WTC11 (cell line): Measurements from ENCODE around the gene WLS. TPM values are rescaled to one million over a fixed set of nuclear protein-coding genes. Genes with fewer than 3 reads are reported as not detected.

ENCODE experiments used
- ATAC-seq: fragments of 200-7000 bp; cut with Tn5 transposase; 2 replicates; pipeline ENCODE4 v1.10.0; 2021; ENCODE audit warnings: mild to moderate bottlenecking, moderate library complexity
- CTCF ChIA-PET: fragments of 300-600 bp; sonication (Branson Sonifier 250); formaldehyde crosslinking; loops from one replicate; lab custom pipeline; 2021; ENCODE audit warnings: antibody characterized with exemption; lab: Charles Lee
- POLR2A ChIA-PET: fragments of 350-600 bp; sonication (Branson Sonifier 250); formaldehyde crosslinking; loops from one replicate; lab custom pipeline; 2021; ENCODE audit warnings: antibody characterized with exemption; lab: Charles Lee
- DNase-seq: peaks from one replicate; pipeline ENCODE4 v3.0.0; 2021; ENCODE audit warnings: low spot score
- H3K27ac Mint-ChIP-seq: 2 replicates; pipeline ENCODE4 v1.8.0; 2021; ENCODE audit warnings: mixed read lengths
- H3K27me3 Mint-ChIP-seq: 2 replicates; pipeline ENCODE4 v1.8.0; 2021; ENCODE audit warnings: low read depth, mild to moderate bottlenecking, moderate library complexity, mixed read lengths
- H3K36me3 Mint-ChIP-seq: 2 replicates; pipeline ENCODE4 v1.8.0; 2021; ENCODE audit warnings: mixed read lengths
- H3K4me1 Mint-ChIP-seq: 2 replicates; pipeline ENCODE4 v1.8.0; 2022; ENCODE audit warnings: mixed read lengths
- H3K4me3 Mint-ChIP-seq: 2 replicates; pipeline ENCODE4 v1.8.0; 2021; ENCODE audit warnings: mild to moderate bottlenecking, moderate library complexity, mixed read lengths
- H3K9me3 Mint-ChIP-seq: 2 replicates; pipeline ENCODE4 v1.8.0; 2021; ENCODE audit warnings: mixed read lengths
- ATF1 ChIP-seq: sonication (generic); formaldehyde crosslinking; IDR thresholded peaks from 2 replicates; pipeline ENCODE4 v1.8.1; 2023; ENCODE audit warnings: mild to moderate bottlenecking, moderate library complexity, missing genetic modification reagents
- CREM ChIP-seq: sonication (generic); formaldehyde crosslinking; IDR thresholded peaks from 2 replicates; pipeline ENCODE4 v1.8.1; 2022; ENCODE audit warnings: mild to moderate bottlenecking, missing genetic modification reagents, moderate library complexity
- E2F1 ChIP-seq: sonication (generic); formaldehyde crosslinking; IDR thresholded peaks from 2 replicates; pipeline ENCODE4 v1.8.0; 2022; ENCODE audit warnings: mild to moderate bottlenecking, missing genetic modification reagents
- ELF4 ChIP-seq: sonication (generic); formaldehyde crosslinking; IDR thresholded peaks from 2 replicates; pipeline ENCODE4 v1.8.1; 2022; ENCODE audit warnings: low read depth, mild to moderate bottlenecking, moderate library complexity, missing genetic modification reagents
- EMX1 ChIP-seq: fragments of 250-450 bp; sonication (Bioruptor Pico); IDR thresholded peaks from 2 replicates; pipeline ENCODE4 v1.8.0; 2021; ENCODE audit warnings: mild to moderate bottlenecking
- ERG ChIP-seq: fragments of 250-450 bp; sonication (Bioruptor Pico); IDR thresholded peaks from 2 replicates; pipeline ENCODE4 v1.8.0; 2021; ENCODE audit warnings: mild to moderate bottlenecking
- FOXP1 ChIP-seq: sonication (generic); formaldehyde crosslinking; IDR thresholded peaks from 2 replicates; pipeline ENCODE4 v1.8.0; 2022; ENCODE audit warnings: missing genetic modification reagents, mild to moderate bottlenecking, moderate library complexity, borderline replicate concordance
- GABPB1 ChIP-seq: sonication (generic); formaldehyde crosslinking; IDR thresholded peaks from 2 replicates; pipeline ENCODE4 v1.8.1; 2023; ENCODE audit warnings: mild to moderate bottlenecking, missing genetic modification reagents
- KAT7 ChIP-seq: sonication (generic); formaldehyde crosslinking; IDR thresholded peaks from 2 replicates; pipeline ENCODE4 v1.8.1; 2023; ENCODE audit warnings: missing genetic modification reagents, mild to moderate bottlenecking, borderline replicate concordance
- NFE2L1 ChIP-seq: sonication (generic); formaldehyde crosslinking; IDR thresholded peaks from 2 replicates; pipeline ENCODE4 v1.8.1; 2023; ENCODE audit warnings: missing genetic modification reagents
- NR2C2 ChIP-seq: sonication (generic); formaldehyde crosslinking; IDR thresholded peaks from 2 replicates; pipeline ENCODE4 v1.8.0; 2022; ENCODE audit warnings: mild to moderate bottlenecking, missing genetic modification reagents
- ZNF317 ChIP-seq: sonication (generic); formaldehyde crosslinking; IDR thresholded peaks from 2 replicates; pipeline ENCODE4 v1.8.1; 2023; ENCODE audit warnings: low read depth, mild to moderate bottlenecking, moderate library complexity, missing genetic modification reagents, borderline replicate concordance
- ZNF396 ChIP-seq: fragments of 250-450 bp; sonication (Bioruptor Pico); IDR thresholded peaks from 2 replicates; pipeline ENCODE4 v1.8.0; 2021; ENCODE audit warnings: mild to moderate bottlenecking, moderate library complexity, borderline replicate concordance
- ZNF416 ChIP-seq: fragments of 250-450 bp; sonication (Bioruptor Pico); IDR thresholded peaks from 2 replicates; pipeline ENCODE4 v1.9.0; 2021; ENCODE audit warnings: mild to moderate bottlenecking, inconsistent platforms
- ZNF512 ChIP-seq: sonication (generic); formaldehyde crosslinking; IDR thresholded peaks from 2 replicates; pipeline ENCODE4 v1.8.1; 2022; ENCODE audit warnings: missing genetic modification reagents, borderline replicate concordance
- ZNF671 ChIP-seq: fragments of 250-450 bp; sonication (Bioruptor Pico); IDR thresholded peaks from 2 replicates; pipeline ENCODE4 v1.8.0; 2021; ENCODE audit warnings: mild to moderate bottlenecking
- total RNA-seq: library from RNA; stranded (reverse); gene quantifications from 3 replicates; pipeline ENCODE4 v1.2.3, GENCODE V29; 2021

Gene WLS
- total RNA-seq, 1 experiment from 2014 or later, result 4.5 TPM

- TF ChIP-seq ZNF416 (CRISPR knock-in tag) (no peak), GABPB1 (CRISPR knock-in tag) (no peak), NFE2L1 (CRISPR knock-in tag) (no peak)
Measured at GRCh38 chr1:68185743-68186142, 46.6 kb downstream of the WLS start (continued).

- DNase-seq, result no peak
- POLR2A ChIA-PET, result interaction anchor here (0.6 kb wide), 1 partner anchor 122 kb away, joined by 7 read pairs; no protein-coding TSS in a partner anchor
- CTCF ChIA-PET, result no interaction called here
- Mint-ChIP-seq H3K9me3 (peaks cover 14% of the 10 kb centered on the region), H3K27ac (no peak overlapping the region)
- TF ChIP-seq NR2C2 (CRISPR knock-in tag), result no peak
- no peak for TF ChIP-seq E2F1 (CRISPR knock-in tag)
- TF ChIP-seq ELF4, result no peak
- TF ChIP-seq FOXP1 (CRISPR knock-in tag), result no peak
- TF ChIP-seq ATF1 (CRISPR knock-in tag), result no peak
- no peak for TF ChIP-seq ZNF317 (CRISPR knock-in tag)
- TF ChIP-seq, all 79 proteins: peak for 0
- Mint-ChIP-seq H3K27me3 (peaks cover 2% of the 10 kb centered on the region; the same call in 1 of the 2 replicates), H3K4me1 (no peaks in the 10 kb centered on the region), H3K4me3 (no peak overlapping the region), H3K36me3 (no peaks in the 10 kb centered on the region)
- ATAC-seq, result no peak
Measured at GRCh38 chr1:68183895-68184294, 48.4 kb downstream of the WLS start.

- H3K4me3 Mint-ChIP-seq, result no peak overlapping the region
- POLR2A ChIA-PET, result no interaction called here
Measured at GRCh38 chr1:68181165-68181556, 51.2 kb downstream of the WLS start.

More at GRCh38 chr1:68181165-68181556, 51.2 kb downstream of the WLS start:
- Mint-ChIP-seq H3K36me3 (no peaks in the 10 kb centered on the region), H3K4me1 (no peaks in the 10 kb centered on the region), H3K27me3 (peaks cover 2% of the 10 kb centered on the region; the same call in 1 of the 2 replicates), H3K9me3 (peaks cover 14% of the 10 kb centered on the region), H3K27ac (no peak overlapping the region)
- ATAC-seq (no peak), DNase-seq (no peak)
- TF ChIP-seq ERG, result no peak
- TF ChIP-seq ZNF396 (CRISPR knock-in tag), result no peak
- no peak for TF ChIP-seq FOXP1 (CRISPR knock-in tag)
- no peak for TF ChIP-seq E2F1 (CRISPR knock-in tag)
- no peak for TF ChIP-seq ZNF671 (CRISPR knock-in tag)
- TF ChIP-seq CREM (CRISPR knock-in tag), result no peak
- TF ChIP-seq KAT7 (CRISPR knock-in tag), result no peak
- TF ChIP-seq EMX1 (CRISPR knock-in tag), result no peak
- no peak for TF ChIP-seq ZNF512 (CRISPR knock-in tag)
- CTCF ChIA-PET, result no interaction called here
